ENCODE data around the gene GRID2. TPM values are rescaled to one million over a fixed set of nuclear protein-coding genes. Genes with fewer than 3 reads are reported as not detected.

GRID2 gene
- polyA plus RNA-seq, 1 donor from 2014 or later, result 14.9 TPM

- no peak overlapping the region for H3K9ac ChIP-seq (ENCODE audit: low read length)
- no peak overlapping the region for H2AFZ ChIP-seq (ENCODE audit: low read depth, low read length)
- H3F3A ChIP-seq (ENCODE audit: insufficient read depth, low read length, poor library complexity, severe bottlenecking), result no peaks in the 10 kb centered on the region
- no peaks in the 10 kb centered on the region for H3K36me3 ChIP-seq (ENCODE audit: insufficient read depth, low read length)
- H3K9me2 ChIP-seq (ENCODE audit: insufficient read depth, low read length), result no peaks in the 10 kb centered on the region
- H4K20me1 ChIP-seq (ENCODE audit: insufficient read depth), result no peaks in the 10 kb centered on the region
- no peak for TF ChIP-seq CTCF (IDR thresholded peaks at IDR 0.05; ENCODE audit: poor library complexity, severe bottlenecking)
- no peak for TF ChIP-seq EP300 (conservative IDR thresholded peaks at IDR 0.05; ENCODE audit: poor library complexity, severe bottlenecking)
- TF ChIP-seq RAD21 (conservative IDR thresholded peaks at IDR 0.05), result no peak
- TF ChIP-seq EZH2 (IDR thresholded peaks at IDR 0.05; ENCODE audit: borderline replicate concordance, insufficient read depth, low read length, poor library complexity, severe bottlenecking), result no peak
- TF ChIP-seq TAF1 (IDR thresholded peaks at IDR 0.05; ENCODE audit: low read depth), result no peak
- no peak for TF ChIP-seq MXI1 (conservative IDR thresholded peaks at IDR 0.05; ENCODE audit: poor library complexity, severe bottlenecking)
- no peak for TF ChIP-seq REST (IDR thresholded peaks at IDR 0.05; ENCODE audit: borderline replicate concordance)
- no peak for TF ChIP-seq SMC3 (conservative IDR thresholded peaks at IDR 0.05; ENCODE audit: poor library complexity)
- TF ChIP-seq POLR2AphosphoS5 (IDR thresholded peaks at IDR 0.05), result no peak
- no peaks in the 10 kb centered on the region for H3K79me2 ChIP-seq (replicated peaks; ENCODE audit: insufficient read depth, low read length)
- H3K9me3 ChIP-seq (ENCODE audit: low read length), result no peaks in the 10 kb centered on the region
- H3K4me3 ChIP-seq (ENCODE audit: low read length), result no peak overlapping the region
- H3K27me3 ChIP-seq (ENCODE audit: insufficient read depth, low read depth, low read length), result no peaks in the 10 kb centered on the region
- no peak overlapping the region for H3K4me2 ChIP-seq (ENCODE audit: low read length)
- no peak overlapping the region for H3K27ac ChIP-seq (ENCODE audit: low read length)
These were observed 1414.5 kb downstream of the GRID2 start for GRCh38 chr4:93718233-93718632.

GRCh38 chr4:93719552-93719951 is 1415.8 kb downstream of the GRID2 start:
- Histone ChIP-seq H3K9ac (ENCODE audit: low read length) (no peak overlapping the region), H3K27ac (ENCODE audit: low read length) (no peak overlapping the region), H3K36me3 (ENCODE audit: insufficient read depth, low read length) (no peaks in the 10 kb centered on the region), H3K79me2 (replicated peaks; ENCODE audit: insufficient read depth, low read length) (no peaks in the 10 kb centered on the region), H2AFZ (ENCODE audit: low read depth, low read length) (no peak overlapping the region), H3K4me2 (ENCODE audit: low read length) (no peak overlapping the region), H3K9me2 (ENCODE audit: insufficient read depth, low read length) (no peaks in the 10 kb centered on the region), H3K4me3 (ENCODE audit: low read length) (no peak overlapping the region), H4K20me1 (ENCODE audit: insufficient read depth) (no peaks in the 10 kb centered on the region), H3K27me3 (ENCODE audit: insufficient read depth, low read depth, low read length) (no peaks in the 10 kb centered on the region), H3K9me3 (ENCODE audit: low read length) (no peaks in the 10 kb centered on the region), H3F3A (ENCODE audit: insufficient read depth, low read length, poor library complexity, severe bottlenecking) (no peaks in the 10 kb centered on the region)
- TF ChIP-seq CTCF (IDR thresholded peaks at IDR 0.05; ENCODE audit: poor library complexity, severe bottlenecking) (no peak), MXI1 (conservative IDR thresholded peaks at IDR 0.05; ENCODE audit: poor library complexity, severe bottlenecking) (no peak), RAD21 (conservative IDR thresholded peaks at IDR 0.05) (no peak), EZH2 (IDR thresholded peaks at IDR 0.05; ENCODE audit: borderline replicate concordance, insufficient read depth, low read length, poor library complexity, severe bottlenecking) (no peak), REST (IDR thresholded peaks at IDR 0.05; ENCODE audit: borderline replicate concordance) (no peak), TAF1 (IDR thresholded peaks at IDR 0.05; ENCODE audit: low read depth) (no peak), SMC3 (conservative IDR thresholded peaks at IDR 0.05; ENCODE audit: poor library complexity) (no peak), EP300 (conservative IDR thresholded peaks at IDR 0.05; ENCODE audit: poor library complexity, severe bottlenecking) (no peak), POLR2AphosphoS5 (IDR thresholded peaks at IDR 0.05) (no peak)

All from neural cell (in vitro differentiated cells).